SU-DHL-6 (cell line): ENCODE data around the gene SLC7A7.

Experiments used
- CTCF ChIP-seq: fragments of 200-600 bp; sonication (generic); IDR thresholded peaks from one replicate; pipeline ENCODE4 v1.5.1; 2017; ENCODE audit warnings: antibody characterized with exemption, mild to moderate bottlenecking, low read length, moderate library complexity; ENCODE audit not compliant: insufficient read depth, poor library complexity, severe bottlenecking
- EZH2phosphoT487 ChIP-seq: fragments of 200-600 bp; sonication (generic), shearing (Covaris generic); conservative IDR thresholded peaks from 2 replicates; pipeline ENCODE4 v1.6.1; 2018; ENCODE audit warnings: mild to moderate bottlenecking, antibody characterized with exemption, low read length, moderate library complexity, mixed read lengths

- no peak for TF ChIP-seq CTCF
- TF ChIP-seq EZH2phosphoT487: no peak
Observed at GRCh38 chr14:22844221-22845102, 29.2 kb upstream of the SLC7A7 start.
